Activated CD4-positive, alpha-beta T cell treated with anti-CD3 and anti-CD28 coated beads, Interleukin-2, amount 50 U/mL, for 1 hour (primary cell): Measurements from ENCODE around the gene CDH13.

Experiments used
- DNase-seq: peaks from one replicate; pipeline ENCODE4 v3.0.0-alpha.2; 2020

Gene CDH13

GRCh38 chr16:83269541-83269940, 642.8 kb downstream of the CDH13 start:
- no peak for DNase-seq

GRCh38 chr16:83270061-83270460, 643.3 kb downstream of the CDH13 start:
- no peak for DNase-seq

GRCh38 chr16:83270640-83271039, 643.9 kb downstream of the CDH13 start:
- DNase-seq, result no peak

DNA sequence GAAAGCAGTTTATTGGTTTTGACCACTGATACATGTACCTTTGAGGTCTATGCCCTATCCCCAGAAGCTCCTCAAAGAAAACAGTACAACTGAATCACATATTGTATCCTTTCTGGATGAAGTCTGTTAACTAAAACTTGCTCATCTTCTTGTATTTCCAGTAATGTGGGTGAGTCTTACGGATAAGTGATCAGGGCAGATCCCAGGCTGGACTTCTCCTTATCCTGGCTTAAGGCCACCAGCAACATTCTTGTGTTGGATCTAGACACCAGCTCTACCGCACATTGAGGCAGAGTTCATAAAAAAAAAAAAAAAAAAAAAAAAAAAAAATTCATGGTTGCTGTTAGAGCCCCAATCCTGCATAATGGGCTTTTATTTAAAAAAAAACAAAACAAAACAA, 644.4 kb downstream of the CDH13 start:
- DNase-seq, result no peak

DNA sequence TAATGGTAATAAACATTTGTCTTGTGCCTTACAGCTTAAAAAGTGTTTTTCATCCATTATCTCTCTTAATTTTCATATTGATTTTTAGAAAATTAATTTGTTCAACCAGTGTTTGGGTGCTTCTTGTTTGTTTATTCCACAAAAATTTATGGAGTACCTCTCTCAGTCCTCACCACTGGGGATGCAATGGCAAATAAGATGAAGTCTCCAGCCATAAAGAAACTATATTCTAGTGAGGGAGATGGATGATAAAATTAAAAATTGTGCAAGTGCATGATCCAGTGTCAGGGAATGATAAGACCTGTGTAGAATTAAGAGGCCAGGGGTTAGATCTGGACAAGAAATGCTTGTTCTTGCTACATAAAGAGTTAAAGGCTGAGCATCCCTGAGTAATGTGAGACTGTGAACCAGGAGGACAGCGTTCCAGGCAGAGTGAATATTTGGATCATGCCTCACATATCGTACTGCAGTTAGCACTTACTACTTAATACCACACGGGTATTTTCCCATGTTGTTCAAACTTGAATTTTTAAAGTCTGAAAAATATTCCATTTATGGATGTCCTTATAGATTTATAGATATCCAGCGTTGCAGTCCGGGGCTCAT, 645.3 kb downstream of the CDH13 start:
- DNase-seq, result no peak

GRCh38 chr16:83272843-83273242, 646.1 kb downstream of the CDH13 start:
- DNase-seq, result no peak

- DNase-seq, result no peak
Measured at GRCh38 chr16:83273504-83274173, 646.9 kb downstream of the CDH13 start.

DNA sequence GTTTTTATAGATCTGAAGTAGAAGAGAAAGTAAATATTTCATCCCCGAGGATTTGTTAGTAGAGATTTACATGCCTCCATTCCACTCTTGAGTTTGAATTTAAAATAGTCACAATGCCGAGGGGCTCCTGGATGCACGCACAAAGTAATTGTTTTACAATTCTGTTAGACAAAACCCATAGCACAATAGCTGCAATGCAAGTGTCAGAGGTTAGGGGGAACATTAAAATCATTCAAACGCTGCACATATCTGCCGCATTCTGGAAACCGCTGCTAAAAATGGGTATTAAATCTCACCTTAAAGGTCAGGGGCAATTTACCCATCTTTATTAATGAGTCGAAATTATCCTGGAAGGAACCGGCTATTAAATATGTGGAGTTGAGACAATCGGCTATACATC, 652.5 kb downstream of the CDH13 start:
- no peak for DNase-seq

GRCh38 chr16:83285921-83286320, 659.2 kb downstream of the CDH13 start:
- DNase-seq, result no peak

GRCh38 chr16:83296505-83296904, 669.7 kb downstream of the CDH13 start:
- DNase-seq, result no peak

- DNase-seq, result no peak
Measured at GRCh38 chr16:83298541-83298940, 671.8 kb downstream of the CDH13 start.

DNA sequence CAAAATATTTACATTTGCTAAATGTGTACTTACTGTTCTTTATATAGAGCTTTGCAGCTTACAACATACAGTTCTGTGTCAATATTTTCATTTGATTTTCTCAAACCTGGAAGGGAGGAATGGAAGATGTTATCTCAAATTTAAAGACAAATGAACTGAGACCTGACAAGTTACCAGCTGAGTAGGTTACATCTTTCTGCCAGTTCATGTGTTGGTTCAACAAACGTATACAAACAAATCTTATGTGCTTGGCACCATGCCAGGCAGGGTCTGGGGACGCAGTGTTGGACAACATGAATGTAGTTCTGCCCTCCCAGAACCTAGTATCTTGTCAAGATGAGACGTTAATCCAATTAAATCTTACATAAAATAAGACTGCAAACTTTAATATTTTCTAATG, 673.6 kb downstream of the CDH13 start:
- no peak for DNase-seq

DNA sequence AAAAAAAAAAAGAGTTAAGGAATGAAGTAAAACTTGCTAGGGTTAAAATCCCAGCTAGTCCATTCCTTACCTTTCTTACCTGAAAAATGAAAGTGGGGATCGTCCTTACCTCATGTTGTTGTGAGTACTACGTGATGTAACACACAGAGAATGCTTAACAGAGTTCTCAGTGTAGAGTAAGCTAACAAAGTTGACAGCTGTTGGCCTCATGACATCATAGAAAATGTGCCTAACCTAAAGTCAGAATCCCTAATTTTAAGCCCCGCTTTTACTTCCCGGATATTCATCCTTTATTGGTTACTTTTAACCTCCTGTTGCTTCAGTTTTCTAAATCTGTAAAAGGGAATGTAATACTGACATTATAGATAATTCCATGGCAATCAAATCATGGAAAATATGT, 675.2 kb downstream of the CDH13 start:
- DNase-seq, result no peak

GRCh38 chr16:83302853-83303252, 676.1 kb downstream of the CDH13 start:
- no peak for DNase-seq

DNA sequence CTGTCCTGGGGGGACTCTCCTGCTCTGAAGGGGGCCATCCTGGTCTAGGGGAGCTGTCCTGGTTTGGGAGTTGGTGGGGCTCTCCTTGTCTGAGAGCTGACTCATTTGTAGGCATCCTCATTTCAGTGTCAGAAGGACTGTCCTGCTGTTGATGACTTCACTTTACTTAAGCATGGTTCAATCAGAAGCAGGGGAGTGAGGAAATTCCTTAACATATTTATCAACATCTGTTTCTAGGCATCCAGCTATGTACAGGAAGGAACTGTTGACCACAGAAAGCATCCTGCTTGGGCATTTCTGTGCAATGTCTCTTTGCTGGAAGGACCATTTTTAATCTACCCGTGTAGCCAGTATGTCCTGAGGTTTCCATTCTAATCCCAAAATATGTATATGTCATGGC, 678.3 kb downstream of the CDH13 start:
- DNase-seq, result no peak

- DNase-seq, result no peak
Measured at GRCh38 chr16:83306961-83307593, 680.3 kb downstream of the CDH13 start.

GRCh38 chr16:83307594-83307992, 680.8 kb downstream of the CDH13 start:
- no peak for DNase-seq

DNA sequence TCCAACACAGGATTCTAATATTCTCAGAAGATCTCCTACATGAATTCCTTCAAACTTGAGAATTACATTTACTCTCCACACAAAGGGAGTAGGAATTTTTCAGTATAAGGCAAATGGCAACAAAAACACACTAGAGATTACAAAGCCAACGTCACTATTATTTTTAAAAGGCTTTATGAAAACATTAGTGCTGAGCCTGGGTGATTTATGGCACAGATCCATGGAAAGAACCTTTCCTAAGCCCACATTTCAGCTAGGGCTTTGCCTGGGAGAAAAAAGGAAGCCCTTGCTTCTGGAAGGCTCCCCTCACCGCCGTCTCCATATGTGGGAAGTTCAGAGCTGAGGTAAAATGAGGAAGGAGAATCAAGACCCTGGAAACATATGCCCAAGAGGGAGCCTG, 681.6 kb downstream of the CDH13 start:
- DNase-seq, result no peak

GRCh38 chr16:83310816-83311215, 684.0 kb downstream of the CDH13 start:
- no peak for DNase-seq

DNA sequence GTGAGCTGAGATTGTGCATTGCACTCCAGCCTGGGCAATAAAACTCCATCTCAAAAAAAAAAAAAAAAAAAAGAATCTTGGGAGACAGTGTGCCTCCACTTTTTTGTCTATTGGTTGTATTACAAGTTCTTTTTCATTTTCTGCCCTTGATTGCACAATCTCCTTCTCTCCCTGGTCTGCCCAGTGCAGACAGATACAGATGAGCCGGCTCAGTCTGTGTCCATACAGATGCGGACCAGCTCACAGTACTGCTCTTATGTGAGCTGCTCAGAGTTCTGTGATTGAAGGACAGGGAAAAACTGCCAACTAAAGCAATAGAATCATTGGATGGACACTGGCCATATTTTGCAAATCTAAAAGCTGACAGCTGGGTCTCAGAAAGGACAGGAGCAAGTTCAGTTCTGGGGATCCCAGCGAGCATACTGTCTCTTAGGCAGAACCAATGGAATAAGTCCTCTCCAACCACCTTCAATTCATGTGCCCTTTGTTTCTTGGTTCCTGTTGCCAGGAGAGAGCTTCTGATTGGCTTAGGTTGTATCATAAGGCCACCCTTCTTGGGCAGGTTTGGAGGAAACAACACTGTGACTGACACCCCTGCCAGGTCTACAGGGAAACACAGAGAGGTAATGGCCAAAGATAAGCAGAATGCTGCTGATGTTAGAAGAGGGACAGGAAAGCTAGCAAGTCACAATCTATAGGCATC, 685.4 kb downstream of the CDH13 start:
- no peak for DNase-seq

GRCh38 chr16:83312718-83313245, 686.0 kb downstream of the CDH13 start:
- no peak for DNase-seq

- DNase-seq, result no peak
Measured at GRCh38 chr16:83315271-83315670, 688.5 kb downstream of the CDH13 start.

DNA sequence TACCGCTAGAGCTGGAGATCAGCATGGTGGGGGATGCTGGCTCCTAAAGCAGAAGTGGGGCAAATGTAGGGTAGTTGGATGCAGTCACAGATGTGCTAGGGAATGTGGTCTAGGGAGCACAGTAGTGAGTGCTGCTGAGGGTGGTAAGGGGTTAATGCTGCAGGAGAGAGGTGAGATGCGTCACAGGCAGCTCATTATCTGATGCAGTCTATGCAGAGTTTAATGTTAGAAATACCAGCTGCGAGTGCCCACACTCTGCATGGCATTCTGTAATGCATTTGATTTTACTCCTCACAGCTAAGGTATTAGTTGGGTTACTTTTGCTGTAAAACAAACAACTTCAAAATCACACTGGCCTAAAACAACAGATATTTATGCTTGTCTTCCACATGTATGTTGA, 689.7 kb downstream of the CDH13 start:
- DNase-seq, result no peak

DNA sequence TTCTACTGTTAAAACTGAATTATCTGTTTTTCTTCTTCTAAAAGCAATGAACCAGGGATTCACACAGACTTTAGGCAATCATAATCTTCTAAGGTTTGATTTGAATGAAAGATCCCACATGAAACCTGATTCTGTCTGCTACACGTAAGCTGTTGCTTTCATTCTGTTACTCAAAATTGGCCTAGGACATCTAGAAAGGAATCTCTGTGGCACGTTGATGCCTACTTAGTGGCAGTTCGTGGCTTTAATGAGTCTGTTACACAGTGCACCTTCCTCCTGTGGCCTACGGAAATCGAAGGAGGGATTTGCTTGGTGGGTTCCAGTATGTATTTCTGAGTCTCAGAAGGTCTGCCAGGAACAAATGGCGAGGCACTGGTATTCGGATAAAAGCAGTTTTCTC, 691.6 kb downstream of the CDH13 start:
- no peak for DNase-seq
